Endothelial cell of umbilical vein (primary cell): ENCODE results near the gene MOB3C. TPM values are rescaled to one million over a fixed set of nuclear protein-coding genes. Genes with fewer than 3 reads are reported as not detected.

Source experiments
- BruUV-seq: library from RNA; stranded (reverse); fragments of 400-500 nt; replicated peaks from 2 replicates; lab custom pipeline; 2021; lab: Mats Ljungman, UMichigan
- CTCF ChIA-PET: fragments of 300-600, 350-600 bp; sonication (Branson Sonifier 250); formaldehyde crosslinking; loops from one replicate; lab custom pipeline; 2021; ENCODE audit warnings: antibody characterized with exemption, inconsistent platforms; lab: Charles Lee
- POLR2A ChIA-PET: fragments of 300-600, 350-600 bp; sonication (Branson Sonifier 250); formaldehyde crosslinking; loops from one replicate; lab custom pipeline; 2021; ENCODE audit warnings: antibody characterized with exemption, inconsistent platforms; lab: Charles Lee
- DNase-seq: peaks from one replicate; pipeline ENCODE4 v3.0.0-alpha.2; 2011; ENCODE audit warnings: low read depth, low spot score
- FAIRE-seq: peaks from 2 replicates; lab custom pipeline; 2011; peaks lifted over from hg19 to GRCh38; lab: Jason Lieb, UNC
- H2AFZ ChIP-seq: 2 replicates; pipeline ENCODE4 v1.6.0; 2012; ENCODE audit warnings: low read depth, low read length, control low read depth, inconsistent platforms
- H3K27ac ChIP-seq: 2 replicates; pipeline ENCODE4 v1.5.1; 2011; ENCODE audit warnings: low read depth, mild to moderate bottlenecking, control low read depth, low read length, moderate library complexity; ENCODE audit not compliant: insufficient read depth
- H3K27me3 ChIP-seq, 2 experiments: 2 replicates each; pipeline versions ENCODE4 v1.6.0 to v1.6.1; 2011; ENCODE audit warnings: low read length in 2 of 2, mixed read lengths in 1 of 2; ENCODE audit not compliant: control insufficient read depth in 2 of 2, insufficient read depth in 2 of 2
- H3K36me3 ChIP-seq, 2 experiments: 2 replicates in 1 of 2; 3 replicates in 1 of 2; pipeline ENCODE4 v1.5.1; 2011; ENCODE audit warnings: low read length in 2 of 2, mild to moderate bottlenecking in 1 of 2, moderate library complexity in 1 of 2; ENCODE audit not compliant: control insufficient read depth in 2 of 2, insufficient read depth in 2 of 2; ENCODE audit errors: extremely low read depth in 1 of 2
- H3K4me1 ChIP-seq: 3 replicates; pipeline ENCODE4 v1.5.1; 2011; ENCODE audit warnings: mild to moderate bottlenecking, low read length; ENCODE audit not compliant: control insufficient read depth, insufficient read depth; ENCODE audit errors: extremely low read depth
- H3K4me2 ChIP-seq: 2 replicates; pipeline ENCODE4 v1.6.1; 2011; ENCODE audit warnings: low read length, control low read depth, mixed read lengths; ENCODE audit not compliant: insufficient read depth
- H3K4me3 ChIP-seq, 3 experiments: fragments of 200-600 bp in 1 of 3; sonication (generic), shearing (Covaris generic) in 1 of 3; replicated peaks in 1 of 3; 2 replicates each; pipeline ENCODE4 v1.5.1; 2011 to 2016; ENCODE audit warnings: control low read depth in 3 of 3, low read length in 3 of 3, mild to moderate bottlenecking in 2 of 3, inconsistent platforms in 1 of 3, low read depth in 1 of 3, moderate library complexity in 1 of 3; ENCODE audit not compliant: insufficient read depth in 1 of 3
- H3K79me2 ChIP-seq: 2 replicates; pipeline ENCODE4 v1.6.0; 2012; ENCODE audit warnings: low read length, inconsistent platforms; ENCODE audit not compliant: control insufficient read depth, insufficient read depth
- H3K9ac ChIP-seq: replicated peaks from 2 replicates; pipeline ENCODE3; 2011; ENCODE audit warnings: low read length, control low read depth; ENCODE audit not compliant: insufficient read depth; ENCODE audit errors: extremely low read depth
- H3K9me1 ChIP-seq: replicated peaks from 3 replicates; pipeline ENCODE4 v1.6.0; 2011; ENCODE audit warnings: mild to moderate bottlenecking, low read length; ENCODE audit not compliant: control insufficient read depth, insufficient read depth; ENCODE audit errors: extremely low read depth
- H3K9me3 ChIP-seq: replicated peaks from 2 replicates; pipeline ENCODE4 v1.5.1; 2012; ENCODE audit warnings: low read length, inconsistent platforms; ENCODE audit not compliant: control insufficient read depth, insufficient read depth
- H4K20me1 ChIP-seq: replicated peaks from 2 replicates; pipeline ENCODE3; 2011; ENCODE audit warnings: mild to moderate bottlenecking, low read length; ENCODE audit not compliant: control insufficient read depth, insufficient read depth; ENCODE audit errors: extremely low read depth
- EZH2 ChIP-seq: IDR thresholded peaks from 2 replicates; pipeline ENCODE4 v1.6.1; 2012; ENCODE audit warnings: borderline replicate concordance, low read depth, mild to moderate bottlenecking, moderate library complexity, low read length, inconsistent platforms; ENCODE audit not compliant: severe bottlenecking
- FOS ChIP-seq: IDR thresholded peaks from 2 replicates; pipeline ENCODE4 v1.6.1; 2011; ENCODE audit warnings: mild to moderate bottlenecking, low read length, moderate library complexity, borderline replicate concordance; ENCODE audit not compliant: insufficient read depth
- GATA2 ChIP-seq: IDR thresholded peaks from 2 replicates; pipeline ENCODE4 v1.7.0; 2011; ENCODE audit warnings: low read depth, mild to moderate bottlenecking, moderate library complexity, mixed read lengths, low read length; ENCODE audit not compliant: insufficient read length, insufficient read depth
- JUN ChIP-seq: IDR thresholded peaks from 2 replicates; pipeline ENCODE4 v1.6.1; 2011; ENCODE audit warnings: borderline replicate concordance, low read depth; ENCODE audit not compliant: insufficient read length, insufficient read depth
- MYC ChIP-seq: IDR thresholded peaks from one replicate; pipeline ENCODE4 v1.6.1; 2011; ENCODE audit warnings: mild to moderate bottlenecking, low read depth, low read length
- POLR2A ChIP-seq: IDR thresholded peaks from 2 replicates; pipeline ENCODE4 v1.6.1; 2012; ENCODE audit warnings: low read depth, mild to moderate bottlenecking, control low read depth, low read length
- POLR2AphosphoS5 ChIP-seq: IDR thresholded peaks from 2 replicates; pipeline ENCODE4 v1.6.1; 2012; ENCODE audit warnings: low read depth, mild to moderate bottlenecking, control low read depth, low read length, moderate library complexity; ENCODE audit not compliant: insufficient read depth
- dilution Hi-C: fragments of 300-500 bp; cut with MboI; formaldehyde crosslinking; loops from one replicate; pipeline ENCODE4 v1.15.0; 2019; ENCODE audit warnings: low sequenced_read_pairs; ENCODE audit not compliant: extremely low pct_ligation_motif_present
- intact Hi-C: fragments of 100-400 bp; cut with micrococcal nuclease; formaldehyde crosslinking; loops from one replicate; pipeline ENCODE4 v1.10.0; 2022
- polyA plus RNA-seq, 4 experiments: library from polyadenylated mRNA; depleted of rRNA in 3 of 4; stranded (reverse) in 3 of 4; unstranded in 1 of 4; fragments of >200 nt; gene quantifications; 2 replicates each; pipeline versions ENCODE4 v1.2.1 to v1.2.3, GENCODE V29; 2011 to 2012; ENCODE audit warnings: missing spikeins in 1 of 4
- total RNA-seq: library from RNA; stranded (reverse); gene quantifications from 2 replicates; pipeline ENCODE4 v1.2.3, GENCODE V29; 2021
- TF ChIP-seq, protein P1 (sequence below), 2 donors: IDR thresholded peaks; 1 replicate in 1 of 2; 2 replicates in 1 of 2; pipeline ENCODE4 v1.5.1; 2011; ENCODE audit warnings: low read length in 2 of 2, mild to moderate bottlenecking in 2 of 2, moderate library complexity in 2 of 2, control low read depth in 1 of 2, inconsistent platforms in 1 of 2, low read depth in 1 of 2; ENCODE audit not compliant: insufficient read depth in 1 of 2; ENCODE audit errors: extremely low read depth in 1 of 2
- TF ChIP-seq, protein P2 (sequence below): IDR thresholded peaks from 2 replicates; pipeline ENCODE4 v1.6.1; 2011; ENCODE audit not compliant: insufficient read depth, insufficient read length

The MOB3C gene
- total and polyA plus RNA-seq, 2 donors (not counting 3 experiments of a cell fraction or from before 2014, with no cell fraction given) = 6.1 to 8.4 TPM

- intact Hi-C loops = no loop called here
- Histone ChIP-seq H3K27me3 (no peaks in the 10 kb centered on the region), H3K9me1 (no peaks in the 10 kb centered on the region), H3K9ac (no peak overlapping the region), H3K4me1 (no peaks in the 10 kb centered on the region), H3K27ac (no peak overlapping the region), H3K4me2 (no peak overlapping the region), H3K4me3 (no peak overlapping the region), H3K9me3 (no peaks in the 10 kb centered on the region), H2AFZ (no peak overlapping the region), H3K79me2 (no peaks in the 10 kb centered on the region), H3K36me3 (peaks cover 0 to 10% of the 10 kb centered on the region in 2 experiments), H4K20me1 (no peaks in the 10 kb centered on the region)
- DNase-seq = no peak
- ChIA-PET CTCF (no interaction called here), POLR2A (no interaction called here)
- dilution Hi-C loops = no loop called here
- FAIRE-seq = no peak
- BruUV-seq = no TSS peak
- no peak for TF ChIP-seq EZH2
- TF ChIP-seq, protein P1, sequence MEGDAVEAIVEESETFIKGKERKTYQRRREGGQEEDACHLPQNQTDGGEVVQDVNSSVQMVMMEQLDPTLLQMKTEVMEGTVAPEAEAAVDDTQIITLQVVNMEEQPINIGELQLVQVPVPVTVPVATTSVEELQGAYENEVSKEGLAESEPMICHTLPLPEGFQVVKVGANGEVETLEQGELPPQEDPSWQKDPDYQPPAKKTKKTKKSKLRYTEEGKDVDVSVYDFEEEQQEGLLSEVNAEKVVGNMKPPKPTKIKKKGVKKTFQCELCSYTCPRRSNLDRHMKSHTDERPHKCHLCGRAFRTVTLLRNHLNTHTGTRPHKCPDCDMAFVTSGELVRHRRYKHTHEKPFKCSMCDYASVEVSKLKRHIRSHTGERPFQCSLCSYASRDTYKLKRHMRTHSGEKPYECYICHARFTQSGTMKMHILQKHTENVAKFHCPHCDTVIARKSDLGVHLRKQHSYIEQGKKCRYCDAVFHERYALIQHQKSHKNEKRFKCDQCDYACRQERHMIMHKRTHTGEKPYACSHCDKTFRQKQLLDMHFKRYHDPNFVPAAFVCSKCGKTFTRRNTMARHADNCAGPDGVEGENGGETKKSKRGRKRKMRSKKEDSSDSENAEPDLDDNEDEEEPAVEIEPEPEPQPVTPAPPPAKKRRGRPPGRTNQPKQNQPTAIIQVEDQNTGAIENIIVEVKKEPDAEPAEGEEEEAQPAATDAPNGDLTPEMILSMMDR (IDR thresholded peaks at IDR 0.05; ENCODE audit: extremely low read depth in 1 of 2, insufficient read depth in 1 of 2, low read depth in 1 of 2, low read length in 2 of 2) = no peak
- TF ChIP-seq, protein P2, sequence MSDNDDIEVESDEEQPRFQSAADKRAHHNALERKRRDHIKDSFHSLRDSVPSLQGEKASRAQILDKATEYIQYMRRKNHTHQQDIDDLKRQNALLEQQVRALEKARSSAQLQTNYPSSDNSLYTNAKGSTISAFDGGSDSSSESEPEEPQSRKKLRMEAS = no peak
- TF ChIP-seq GATA2 = no peak
- no peak for TF ChIP-seq JUN
- TF ChIP-seq MYC = no peak
- no peak for TF ChIP-seq FOS
- no peak for TF ChIP-seq POLR2AphosphoS5
- no peak for TF ChIP-seq POLR2A
These were observed 22.3 kb upstream of the MOB3C start for GRCh38 chr1:46638921-46639320.
